GM10266 (cell line): ENCODE measurements around the gene CDH23.

Experiments used
- DNase-seq: peaks from one replicate; pipeline ENCODE4 v3.0.0; 2012; ENCODE audit errors: extremely low spot score
- TF ChIP-seq, protein P1 (sequence below): IDR thresholded peaks from 2 replicates; pipeline ENCODE4 v1.5.1; 2012; ENCODE audit warnings: mild to moderate bottlenecking, low read depth; ENCODE audit not compliant: control insufficient read depth, insufficient read depth; ENCODE audit errors: missing control alignments

The CDH23 gene

DNA sequence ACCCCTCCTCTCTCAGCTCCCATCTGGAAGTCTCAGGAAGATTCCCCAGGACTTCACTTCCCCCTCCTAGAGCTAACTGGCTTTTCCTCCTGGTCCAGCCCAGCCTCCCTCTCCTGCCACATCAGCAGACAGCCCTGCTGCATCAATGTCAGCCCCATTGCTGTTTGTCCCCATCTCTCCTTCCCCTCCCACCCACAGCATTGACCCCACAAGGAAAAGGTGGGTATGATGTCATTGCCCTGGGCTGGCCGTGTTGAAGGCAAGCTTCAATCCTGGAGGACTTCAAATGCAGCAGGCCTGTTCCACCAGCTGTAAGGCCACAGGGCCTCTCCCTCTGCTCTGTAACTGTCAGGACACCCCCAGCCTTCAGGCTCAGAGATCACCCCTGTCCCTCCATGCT, 256.3 kb downstream of the CDH23 start:
- no peak for DNase-seq
- TF ChIP-seq, protein P1, sequence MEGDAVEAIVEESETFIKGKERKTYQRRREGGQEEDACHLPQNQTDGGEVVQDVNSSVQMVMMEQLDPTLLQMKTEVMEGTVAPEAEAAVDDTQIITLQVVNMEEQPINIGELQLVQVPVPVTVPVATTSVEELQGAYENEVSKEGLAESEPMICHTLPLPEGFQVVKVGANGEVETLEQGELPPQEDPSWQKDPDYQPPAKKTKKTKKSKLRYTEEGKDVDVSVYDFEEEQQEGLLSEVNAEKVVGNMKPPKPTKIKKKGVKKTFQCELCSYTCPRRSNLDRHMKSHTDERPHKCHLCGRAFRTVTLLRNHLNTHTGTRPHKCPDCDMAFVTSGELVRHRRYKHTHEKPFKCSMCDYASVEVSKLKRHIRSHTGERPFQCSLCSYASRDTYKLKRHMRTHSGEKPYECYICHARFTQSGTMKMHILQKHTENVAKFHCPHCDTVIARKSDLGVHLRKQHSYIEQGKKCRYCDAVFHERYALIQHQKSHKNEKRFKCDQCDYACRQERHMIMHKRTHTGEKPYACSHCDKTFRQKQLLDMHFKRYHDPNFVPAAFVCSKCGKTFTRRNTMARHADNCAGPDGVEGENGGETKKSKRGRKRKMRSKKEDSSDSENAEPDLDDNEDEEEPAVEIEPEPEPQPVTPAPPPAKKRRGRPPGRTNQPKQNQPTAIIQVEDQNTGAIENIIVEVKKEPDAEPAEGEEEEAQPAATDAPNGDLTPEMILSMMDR: no peak

DNA sequence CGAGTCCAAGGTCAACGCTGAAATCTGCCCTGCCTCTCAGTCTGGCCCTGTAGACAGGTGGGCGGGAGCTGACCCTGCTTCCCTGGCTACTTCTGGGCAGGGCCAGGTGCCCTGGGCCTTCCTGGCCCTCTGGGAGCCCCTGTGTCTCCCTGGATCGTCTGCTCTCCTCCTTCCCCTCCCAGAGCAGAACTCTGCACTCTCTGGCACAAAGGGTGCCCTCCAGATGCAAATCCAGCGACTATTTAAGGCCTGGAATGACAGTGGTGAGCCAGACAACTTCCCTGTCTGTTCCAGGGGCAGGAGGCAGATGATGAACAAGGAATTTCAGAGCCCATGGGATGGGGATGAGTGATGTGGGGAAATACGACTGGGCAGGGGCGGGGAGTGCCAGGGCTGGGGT, 259.5 kb downstream of the CDH23 start:
- no peak for DNase-seq

DNA sequence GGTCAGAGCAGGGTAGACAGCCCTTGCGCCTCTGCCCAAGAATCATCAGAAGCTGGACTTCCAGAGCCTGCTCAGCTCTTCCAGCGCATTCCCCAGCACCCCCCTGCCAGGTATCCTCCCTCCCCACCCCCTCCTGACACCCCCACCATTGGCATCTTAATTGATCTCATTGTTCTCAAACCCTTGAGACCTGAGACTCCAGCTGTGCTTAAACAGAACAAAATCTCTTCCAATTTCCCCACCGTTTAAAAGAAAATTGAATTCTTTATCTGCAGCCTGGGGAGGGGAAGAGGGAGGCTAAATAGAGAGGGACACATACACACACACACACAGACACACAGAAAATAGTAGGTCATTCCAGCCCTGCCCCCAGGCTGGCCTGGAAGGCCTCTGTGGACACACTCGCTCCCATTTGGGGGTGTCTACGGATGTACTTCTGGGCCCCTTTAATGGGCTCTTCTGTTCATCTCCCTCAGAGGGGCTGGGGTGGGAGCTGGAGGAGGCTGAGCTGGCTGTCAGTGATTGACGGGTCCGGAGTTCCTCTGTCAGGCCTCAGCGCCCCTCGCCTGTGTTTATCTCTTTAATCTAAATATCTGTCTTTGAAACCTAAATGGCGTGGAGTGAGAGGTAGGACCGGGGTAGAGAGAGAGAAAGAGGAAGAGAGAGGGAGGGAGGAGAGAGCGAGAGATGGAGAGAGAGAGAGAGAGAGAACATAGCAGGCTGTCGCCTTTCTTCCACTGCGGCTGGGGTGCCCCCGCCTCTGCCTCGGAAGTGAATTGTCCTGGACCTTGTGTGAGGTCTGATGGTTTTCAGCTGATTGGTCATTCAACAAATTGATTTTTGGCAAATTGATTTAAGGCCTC, 261.1 kb downstream of the CDH23 start:
- TF ChIP-seq, protein P1: no peak
- no peak for DNase-seq

More for the DNA sequence above, 259.5 kb downstream of the CDH23 start:
- TF ChIP-seq, protein P1: no peak

DNA sequence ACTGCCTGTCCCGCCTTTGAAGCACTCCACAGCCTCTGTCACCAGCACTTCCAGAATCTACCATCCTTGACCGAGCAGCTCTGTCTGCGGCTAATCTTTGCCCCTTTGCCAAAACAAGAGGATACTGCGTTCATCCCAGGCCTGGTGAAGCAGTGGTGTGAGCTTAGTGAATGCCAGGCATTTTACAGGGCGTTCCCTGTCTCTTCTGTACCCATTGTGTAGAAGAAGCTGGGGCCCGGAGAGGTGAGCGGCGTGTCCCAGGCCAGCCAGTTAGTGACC, 261.7 kb downstream of the CDH23 start:
- no peak for DNase-seq
- TF ChIP-seq, protein P1: no peak

DNA sequence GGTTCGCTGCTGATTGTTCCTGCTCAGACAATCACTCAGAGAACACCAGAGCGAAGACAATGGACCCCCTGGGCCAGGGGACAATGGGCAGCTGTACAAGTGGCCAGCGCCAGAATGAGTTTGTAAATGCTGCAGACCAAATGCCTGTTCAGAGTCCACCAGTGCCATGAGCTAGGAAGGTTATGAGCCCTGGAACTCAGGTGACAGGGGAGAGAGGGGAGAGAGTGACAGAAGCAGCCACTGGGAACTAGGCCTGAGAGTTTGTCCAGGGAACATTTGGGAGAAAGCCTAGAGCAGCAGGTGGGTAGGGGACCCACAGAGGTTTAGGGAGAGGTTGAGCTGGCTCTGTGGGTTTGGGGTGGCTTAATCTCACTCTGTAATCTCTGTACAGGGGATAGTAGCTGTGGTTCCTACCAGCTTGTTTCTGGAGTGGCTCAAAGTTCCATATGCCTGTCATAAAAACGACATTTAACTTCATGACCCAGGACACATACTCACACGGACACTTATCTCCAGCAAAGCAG, 262.5 kb downstream of the CDH23 start:
- TF ChIP-seq, protein P1: no peak
- DNase-seq: no peak

DNA sequence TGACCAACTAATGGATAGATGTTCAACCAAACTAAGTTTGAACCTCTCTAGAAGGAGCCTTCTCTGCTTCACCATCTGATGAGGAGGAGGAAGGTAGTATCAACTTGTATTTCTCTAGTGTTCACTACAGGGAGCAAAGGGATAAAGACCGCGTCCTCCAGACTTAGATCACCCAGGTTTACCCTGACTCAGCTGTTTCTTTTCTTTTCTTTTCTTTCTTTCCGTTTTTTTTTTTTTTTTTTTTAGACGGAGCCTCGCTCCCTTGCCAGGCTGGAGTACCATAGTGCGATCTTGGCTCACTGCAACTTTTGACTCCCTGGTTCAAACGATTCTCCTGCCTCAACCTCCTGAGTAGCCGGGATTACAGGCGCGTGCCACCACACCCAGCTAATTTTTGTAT, 263.0 kb downstream of the CDH23 start:
- DNase-seq: no peak
- TF ChIP-seq, protein P1: no peak

DNA sequence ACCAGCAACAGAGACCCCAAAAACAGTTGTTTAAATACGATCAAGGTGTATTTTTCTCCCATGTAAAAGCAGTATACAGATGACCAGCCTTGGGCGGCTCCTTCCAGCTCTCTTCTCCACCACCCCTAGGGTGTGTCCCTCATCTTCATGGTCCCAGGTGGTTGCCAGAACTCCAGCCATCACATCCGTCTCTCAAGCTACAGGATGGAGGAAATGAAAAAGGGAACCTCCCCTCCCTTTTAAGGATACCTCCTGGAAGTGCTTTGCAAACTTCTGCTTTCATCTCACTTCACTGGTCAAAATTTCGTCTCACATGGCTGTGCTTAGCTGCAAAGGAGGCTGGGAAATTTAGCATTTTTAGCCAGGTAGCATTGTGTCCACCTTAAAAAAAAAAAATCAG, 263.6 kb downstream of the CDH23 start:
- TF ChIP-seq, protein P1: no peak
- no peak for DNase-seq
